HUDEP-2 (cell line): ENCODE data around the gene CYP1A1.
A peak's percentile ranks its signal among the peaks of the same experiment; 100 is the strongest.
"Not testable (repeated sequence)": the region's sequence is repeated elsewhere in the genome, so short reads cannot be mapped to it uniquely, and the experiment has no call there.

Source experiments
- DNase-seq, 76 experiments: peaks; one replicate each; lab custom pipeline; 2025; ENCODE audit not compliant: unreplicated experiment in 76 of 76; lab: John Stamatoyannopoulos, UW

CYP1A1 gene

DNA sequence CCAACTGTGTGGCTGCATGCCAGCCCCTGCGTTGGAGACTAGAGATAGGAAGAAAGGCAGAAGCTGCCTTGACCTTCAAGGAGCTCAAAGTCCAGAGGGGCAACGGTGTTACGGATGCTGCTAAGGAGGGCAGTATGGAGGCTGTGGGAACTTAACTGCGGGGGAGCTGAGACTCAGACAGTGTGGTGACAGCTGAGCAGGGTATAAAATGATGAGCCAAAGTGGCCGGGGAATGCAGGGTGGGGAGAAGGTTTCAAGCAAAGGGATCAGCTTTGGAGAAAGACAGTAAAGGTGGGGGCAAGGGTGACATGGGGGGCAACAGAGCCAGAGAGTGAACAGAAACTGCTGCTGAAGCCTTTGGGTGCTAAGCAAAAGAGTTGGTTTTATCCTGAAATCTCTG, 17.1 kb upstream of the CYP1A1 start:
- no peak for DNase-seq

DNA sequence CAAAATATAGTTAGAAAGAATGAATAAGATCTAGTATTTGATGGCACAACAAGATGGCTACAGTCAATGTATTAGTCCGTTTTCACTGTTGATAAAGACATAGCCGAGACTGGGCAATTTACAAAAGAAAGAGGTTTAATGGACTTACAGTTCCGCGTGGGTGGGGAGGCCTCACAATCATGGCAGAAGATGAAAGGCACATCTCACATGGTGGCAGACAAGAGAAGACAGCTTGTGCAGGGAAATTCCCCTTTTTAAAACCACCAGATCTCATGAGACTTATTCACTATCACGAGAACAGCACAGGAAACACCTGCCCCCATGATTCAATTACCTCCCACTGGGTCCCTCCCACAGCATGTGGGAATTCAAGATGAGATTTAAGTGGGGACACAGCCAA, 12.9 kb upstream of the CYP1A1 start:
- DNase-seq, result not testable (repeated sequence)

GRCh38 chr15:74735305-74735704, 10.0 kb upstream of the CYP1A1 start:
- DNase-seq, result no peak

- no peak for DNase-seq
These were observed 7.9 kb upstream of the CYP1A1 start for GRCh38 chr15:74733269-74733668.

GRCh38 chr15:74732846-74733245, 7.5 kb upstream of the CYP1A1 start:
- DNase-seq, result no peak

DNA sequence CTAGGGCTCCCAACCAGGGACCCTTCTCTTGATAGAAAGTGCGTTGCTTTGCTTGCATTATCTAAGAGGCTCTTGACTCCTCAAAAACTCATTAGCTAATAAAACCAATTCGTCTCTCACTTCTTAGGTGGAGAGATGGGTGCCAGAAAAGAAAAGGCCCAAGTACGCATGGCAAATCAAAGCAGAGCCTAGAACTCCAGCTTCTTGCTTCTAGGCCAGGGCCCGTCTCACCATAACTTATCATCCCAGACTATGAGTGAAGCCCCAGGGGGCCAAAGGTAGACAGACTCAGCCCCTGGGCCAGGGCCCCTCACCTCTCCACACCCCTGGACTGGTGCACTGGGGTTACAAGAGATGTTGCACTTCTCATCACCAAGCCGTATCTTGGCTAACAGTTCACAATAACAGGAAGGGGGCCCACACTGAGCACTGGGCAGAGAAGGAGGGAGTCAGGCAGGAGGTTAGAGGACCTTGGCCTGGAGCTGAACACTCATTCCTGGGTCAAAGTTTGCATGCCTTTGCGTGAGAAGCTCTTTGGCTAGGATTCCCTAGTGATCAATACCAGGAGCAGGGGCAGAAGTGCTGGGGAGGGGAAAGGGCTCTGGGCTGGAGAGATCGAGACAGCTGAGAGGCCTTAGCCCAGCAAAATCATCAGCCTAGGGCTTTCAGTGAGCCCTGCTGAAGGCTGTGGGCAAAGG, 5.4 kb upstream of the CYP1A1 start:
- no peak for DNase-seq

- DNase-seq, result not testable (repeated sequence)
These were observed 4.0 kb upstream of the CYP1A1 start for GRCh38 chr15:74729372-74729771.

DNA sequence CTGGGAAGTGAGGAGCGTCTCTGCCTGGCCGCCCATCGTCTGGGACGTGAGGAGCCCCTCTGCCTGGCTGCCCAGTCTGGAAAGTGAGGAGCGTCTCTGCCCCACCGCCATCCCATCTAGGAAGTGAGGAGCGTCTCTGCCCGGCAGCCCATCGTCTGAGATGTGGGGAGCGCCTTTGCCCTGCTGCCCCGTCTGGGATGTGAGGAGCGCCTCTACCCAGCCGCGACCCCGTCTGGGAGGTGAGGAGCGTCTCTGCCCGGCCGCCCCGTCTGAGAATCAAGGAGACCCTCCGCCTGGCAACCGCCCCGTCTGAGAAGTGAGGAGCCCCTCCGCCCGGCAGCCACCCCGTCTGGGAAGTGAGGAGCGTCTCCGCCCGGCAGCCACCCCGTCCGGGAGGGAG, 3.4 kb upstream of the CYP1A1 start:
- not testable (repeated sequence) for DNase-seq

DNA sequence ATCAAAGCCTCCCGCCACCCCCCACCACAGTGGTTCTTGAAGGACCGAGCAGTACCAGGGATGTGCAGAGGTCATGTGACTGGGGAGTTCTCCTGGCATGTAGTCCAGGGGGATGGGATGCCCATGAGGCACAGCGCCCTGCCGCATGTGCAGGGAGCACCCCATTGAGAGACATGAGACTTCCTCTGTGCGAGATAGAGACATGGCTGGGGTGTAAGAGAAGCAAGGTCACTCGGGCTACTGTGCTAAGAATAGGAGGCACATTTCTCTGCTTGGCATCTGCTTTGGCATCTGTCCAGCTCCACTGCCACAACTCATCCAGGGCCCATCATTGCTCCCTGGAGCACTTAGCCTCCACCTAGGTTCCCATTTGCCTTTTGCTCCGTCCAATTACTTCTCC, 2.4 kb upstream of the CYP1A1 start:
- DNase-seq, result no peak

GRCh38 chr15:74726774-74727164, 1.4 kb upstream of the CYP1A1 start:
- no peak for DNase-seq

DNA sequence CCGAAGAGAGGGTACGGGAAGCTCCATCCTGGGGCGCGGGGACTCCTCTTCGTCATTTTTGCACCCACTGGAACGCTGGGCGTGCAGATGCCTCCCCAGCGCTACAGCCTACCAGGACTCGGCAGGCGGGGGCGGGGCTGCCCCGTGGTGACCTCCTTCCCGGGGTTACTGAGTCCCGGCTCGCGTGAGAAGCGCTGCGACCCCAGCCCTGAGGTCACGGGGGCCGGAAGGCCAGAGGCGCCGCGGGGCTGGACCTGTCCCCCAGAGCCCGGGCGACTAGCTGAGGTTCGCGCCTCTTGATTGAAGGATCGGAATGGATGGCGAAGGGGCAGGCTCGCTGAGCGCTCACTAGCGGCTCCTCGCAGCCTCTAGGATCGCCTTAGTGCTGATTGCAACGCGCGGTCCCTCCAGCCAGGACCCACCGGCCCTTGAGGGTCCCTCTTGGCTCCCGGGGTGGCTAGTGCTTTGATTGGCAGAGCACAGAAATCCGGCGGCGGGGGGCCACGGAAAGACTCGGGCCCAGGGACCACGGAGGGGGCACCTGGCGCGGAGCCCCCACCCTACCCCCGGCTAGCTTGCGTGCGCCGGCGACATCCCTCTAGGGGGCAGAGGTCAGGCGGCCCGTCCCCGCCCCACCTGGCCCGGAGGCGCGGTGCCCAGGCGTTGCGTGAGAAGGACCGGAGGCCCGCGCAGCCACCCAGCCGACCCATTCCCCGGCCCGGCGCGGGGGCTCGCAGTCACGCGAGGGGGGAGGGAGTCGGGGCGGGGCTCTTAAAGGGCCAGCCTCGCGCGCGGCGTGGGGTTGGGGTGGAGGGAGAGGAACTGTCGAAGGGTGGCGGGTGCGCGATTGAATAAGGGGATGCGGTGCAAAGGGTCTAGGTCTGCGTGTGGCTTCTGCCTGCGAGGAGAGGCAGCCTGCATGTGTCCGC, 781 bp upstream of the CYP1A1 start:
- peak in 1 of 76 experiments; percentile 19 for DNase-seq

DNA sequence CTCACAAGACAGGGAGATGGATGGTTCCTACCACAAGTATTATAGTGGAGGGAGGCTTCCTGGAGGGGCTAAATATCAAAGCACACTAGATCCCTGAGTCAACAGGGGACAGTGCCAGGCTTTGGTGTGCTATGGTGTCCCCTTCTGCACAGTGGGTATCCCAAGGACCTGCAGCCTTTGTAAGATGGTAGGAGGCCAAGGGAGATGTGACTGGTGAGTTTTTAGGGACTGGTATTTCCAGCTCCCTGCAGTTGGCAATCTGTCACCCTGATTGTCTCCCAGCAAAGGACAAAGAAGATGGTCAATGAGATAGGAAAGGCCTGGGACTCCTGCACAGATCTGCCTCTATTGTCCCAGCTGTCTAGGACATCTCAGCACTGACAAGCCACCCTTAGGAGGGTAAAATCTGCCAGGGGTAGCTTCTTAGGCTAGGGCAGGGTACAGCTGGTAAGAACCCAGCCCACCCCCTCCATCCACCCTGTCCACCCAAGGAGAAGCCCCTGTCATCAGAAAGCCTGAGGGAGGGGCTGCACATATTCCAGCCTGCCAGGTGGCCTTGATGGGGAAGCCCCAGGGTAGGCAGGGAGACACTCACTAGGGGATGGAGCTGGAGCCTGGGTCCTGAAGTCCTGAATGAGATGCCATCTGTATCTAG, 631 bp downstream of the CYP1A1 start:
- no peak for DNase-seq

DNA sequence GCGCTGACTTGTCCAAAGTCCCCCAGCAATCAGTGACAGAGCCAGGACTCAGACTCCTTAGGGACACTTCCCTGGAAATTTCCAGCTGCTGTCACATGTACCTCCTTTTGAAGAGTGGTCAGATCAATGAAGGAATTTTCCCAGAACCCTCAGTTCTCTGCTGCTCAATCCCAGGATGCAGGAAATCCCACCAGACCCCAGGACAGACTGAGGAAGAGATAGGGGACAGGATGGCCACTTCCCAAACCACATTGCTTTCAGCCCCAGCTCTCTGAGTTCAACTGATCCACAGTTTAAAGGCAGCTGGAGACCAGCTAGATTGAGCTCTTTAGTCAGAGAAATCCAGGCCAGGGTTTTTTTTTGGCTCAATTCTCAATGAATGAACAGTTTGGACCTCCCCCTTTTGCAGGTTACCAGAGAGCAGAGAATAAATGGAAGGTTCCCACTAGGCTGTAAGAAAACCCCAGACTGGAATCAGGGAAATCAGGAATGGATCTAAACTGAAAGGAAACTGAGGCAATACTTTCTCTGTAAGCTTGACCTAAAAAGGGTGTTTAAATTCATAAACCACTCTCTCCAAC, 1.5 kb downstream of the CYP1A1 start:
- DNase-seq, result no peak

DNA sequence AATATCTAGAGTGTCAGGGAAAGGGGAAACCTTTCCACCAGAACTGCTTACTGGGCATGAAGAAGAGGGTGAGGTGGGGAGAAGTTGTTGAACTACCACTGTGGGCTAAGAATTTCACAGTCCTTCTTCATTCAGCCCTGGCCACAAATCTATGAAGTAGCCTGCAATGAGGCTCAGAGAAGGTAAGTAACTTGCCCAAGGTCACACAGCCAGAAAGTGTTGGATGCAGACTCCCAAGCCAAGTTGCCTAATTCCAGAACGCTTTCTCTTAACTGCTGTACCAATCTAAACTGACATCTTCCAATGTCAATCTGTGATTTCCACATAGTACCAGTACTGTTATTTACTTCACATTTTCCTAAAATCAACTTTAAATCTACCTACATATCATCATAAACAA, 2.1 kb downstream of the CYP1A1 start:
- DNase-seq, result no peak

GRCh38 chr15:74722591-74722990, 2.7 kb downstream of the CYP1A1 start:
- DNase-seq, result no peak

DNA sequence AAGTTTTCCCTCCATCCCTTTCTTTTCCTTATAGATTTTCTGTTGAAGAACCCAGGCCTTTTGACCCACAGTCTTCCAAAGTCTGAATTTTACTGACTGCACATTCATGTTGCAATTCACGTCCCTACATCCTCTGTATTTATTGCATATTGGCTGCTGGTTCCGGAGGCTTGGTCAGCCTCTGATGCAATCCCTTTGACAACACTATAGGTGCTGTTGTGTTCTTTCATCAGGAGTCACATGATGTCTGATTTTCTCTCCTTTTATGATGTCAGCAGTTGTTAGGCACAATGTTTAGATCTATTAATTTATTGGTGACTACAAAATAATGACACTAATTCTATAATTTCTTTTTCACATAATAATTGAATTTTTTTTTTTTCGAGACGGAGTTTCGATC, 8.7 kb downstream of the CYP1A1 start:
- DNase-seq, result no peak

- no peak for DNase-seq
These were observed 13.0 kb downstream of the CYP1A1 start for GRCh38 chr15:74712311-74712710.

DNA sequence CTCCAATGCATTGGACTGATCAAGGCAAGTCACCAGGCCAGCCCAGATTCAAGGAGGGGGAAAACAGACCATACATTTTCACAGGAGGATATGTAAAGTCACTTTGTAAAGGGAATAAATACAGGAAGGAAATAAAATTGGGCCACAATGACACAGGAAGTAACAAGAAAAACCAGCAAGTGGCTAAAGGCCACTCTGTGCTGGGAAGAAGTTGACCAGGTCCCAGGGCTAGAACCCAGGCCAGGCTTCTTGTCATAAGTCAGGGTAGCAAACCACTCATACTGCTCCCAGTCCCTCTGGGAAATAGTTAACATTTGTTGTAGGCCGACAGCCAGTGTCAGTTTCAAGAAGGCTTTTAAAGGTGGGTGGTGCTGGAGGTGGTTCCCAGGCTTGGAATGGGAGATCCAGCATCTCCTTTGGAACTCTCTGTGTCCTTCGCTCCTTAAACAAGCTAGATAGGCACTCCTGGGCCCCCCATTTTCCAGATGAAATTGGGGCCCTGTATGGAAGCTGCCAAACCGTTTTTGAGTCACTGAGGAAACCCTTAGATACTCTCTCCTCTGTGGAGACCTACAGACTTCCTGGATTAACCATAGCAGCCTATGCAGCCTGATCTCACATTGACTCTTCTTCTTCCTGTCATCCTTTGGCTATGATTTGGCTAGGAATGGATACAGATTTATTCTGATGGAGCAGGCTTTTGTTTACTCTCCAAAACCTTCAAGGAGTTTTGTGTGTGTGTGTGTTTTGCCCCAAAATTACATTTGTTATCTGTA, 14.8 kb downstream of the CYP1A1 start:
- DNase-seq, result no peak

DNA sequence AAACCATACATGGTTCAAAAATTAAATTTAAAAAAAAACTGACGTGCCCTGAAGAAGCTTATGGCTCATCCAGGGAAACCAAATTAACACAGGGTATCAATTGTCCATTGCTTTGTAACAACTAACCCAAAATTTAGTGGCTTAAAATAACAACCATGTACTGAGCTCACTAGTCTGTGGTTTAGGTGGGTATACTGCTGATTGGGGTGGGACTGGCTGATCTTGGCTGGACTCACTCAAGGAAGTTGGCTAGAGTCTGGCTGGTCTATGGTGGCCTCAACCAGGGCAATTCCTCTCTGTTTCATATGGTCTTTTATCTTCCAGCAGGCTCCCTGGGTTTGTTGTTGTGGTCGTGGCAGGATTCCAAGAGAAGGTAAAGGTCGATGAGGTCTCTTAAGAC, 15.4 kb downstream of the CYP1A1 start:
- no peak for DNase-seq

- no peak for DNase-seq
These were observed 16.3 kb downstream of the CYP1A1 start for GRCh38 chr15:74709011-74709410.
